Fibroblast of lung (primary cell): ENCODE data around the gene SIK3. TPM values are rescaled to one million over a fixed set of nuclear protein-coding genes. Genes with fewer than 3 reads are reported as not detected.
A peak's percentile ranks its signal among the peaks of the same experiment; 100 is the strongest.

Experiments
- DNase-seq, 2 donors: peaks; one replicate each; pipeline versions ENCODE4 v3.0.0 to v3.0.0-alpha.2; 2010; ENCODE audit warnings: low read depth in 2 of 2
- H2AFZ ChIP-seq: 2 replicates; pipeline ENCODE4 v1.5.1; 2012; ENCODE audit warnings: low read length, control low read depth, inconsistent platforms
- H3K27ac ChIP-seq: 2 replicates; pipeline ENCODE4 v1.5.1; 2011; ENCODE audit warnings: low read length, control low read depth; ENCODE audit not compliant: insufficient read depth
- H3K27me3 ChIP-seq: 2 replicates; pipeline ENCODE4 v1.5.1; 2011; ENCODE audit warnings: mild to moderate bottlenecking, low read length; ENCODE audit not compliant: control insufficient read depth, insufficient read depth
- H3K36me3 ChIP-seq: 2 replicates; pipeline ENCODE4 v1.5.1; 2011; ENCODE audit warnings: low read length; ENCODE audit not compliant: control insufficient read depth, insufficient read depth
- H3K4me1 ChIP-seq: 2 replicates; pipeline ENCODE4 v1.5.1; 2011; ENCODE audit warnings: low read length; ENCODE audit not compliant: control insufficient read depth, insufficient read depth; ENCODE audit errors: extremely low read depth
- H3K4me2 ChIP-seq: 2 replicates; pipeline ENCODE4 v1.5.1; 2011; ENCODE audit warnings: low read length, control low read depth; ENCODE audit not compliant: insufficient read depth; ENCODE audit errors: extremely low read depth
- H3K4me3 ChIP-seq, 4 experiments: fragments of 200-600 bp in 1 of 4; sonication (generic) in 1 of 4; replicated peaks in 1 of 4; 2 replicates each; pipeline ENCODE4 v1.5.1; 2011 to 2016; ENCODE audit warnings: low read length in 4 of 4, low read depth in 3 of 4, mild to moderate bottlenecking in 3 of 4, control low read depth in 2 of 4, inconsistent platforms in 1 of 4, mixed read lengths in 1 of 4; ENCODE audit not compliant: insufficient read depth in 1 of 4; ENCODE audit errors: control extremely low read depth in 1 of 4
- H3K79me2 ChIP-seq: 2 replicates; pipeline ENCODE4 v1.5.1; 2012; ENCODE audit warnings: mild to moderate bottlenecking, low read length, inconsistent platforms; ENCODE audit not compliant: control insufficient read depth, insufficient read depth
- H3K9ac ChIP-seq: 2 replicates; pipeline ENCODE4 v1.5.1; 2011; ENCODE audit warnings: mild to moderate bottlenecking, low read length, control low read depth; ENCODE audit not compliant: insufficient read depth
- H3K9me3 ChIP-seq: 2 replicates; pipeline ENCODE4 v1.5.1; 2012; ENCODE audit warnings: low read depth, low read length; ENCODE audit not compliant: control insufficient read depth, insufficient read depth
- H4K20me1 ChIP-seq: 2 replicates; pipeline ENCODE4 v1.5.1; 2011; ENCODE audit warnings: low read length; ENCODE audit not compliant: control insufficient read depth, insufficient read depth; ENCODE audit errors: extremely low read depth
- CTCF ChIP-seq, 2 donors: IDR thresholded peaks in 1 of 2; conservative IDR thresholded peaks in 1 of 2; 1 replicate in 1 of 2; 2 replicates in 1 of 2; pipeline ENCODE4 v1.5.1; 2011 to 2012; ENCODE audit warnings: low read length in 2 of 2, control low read depth in 1 of 2, inconsistent platforms in 1 of 2, low read depth in 1 of 2, mild to moderate bottlenecking in 1 of 2
- EZH2 ChIP-seq: IDR thresholded peaks from 2 replicates; pipeline ENCODE4 v1.5.1; 2012; ENCODE audit warnings: low read length, control low read depth, mild to moderate bottlenecking; ENCODE audit errors: missing control alignments
- polyA plus RNA-seq, 2 donors: library from polyadenylated mRNA; depleted of rRNA in 1 of 2; stranded (reverse) in 1 of 2; unstranded in 1 of 2; fragments of >200 nt; gene quantifications; 2 replicates each; pipeline ENCODE4 v1.2.1, GENCODE V29; 2011 to 2012; ENCODE audit warnings: missing spikeins in 1 of 2
- total RNA-seq: library from RNA; depleted of rRNA; stranded (reverse); fragments of >200 nt; gene quantifications from 2 replicates; pipeline ENCODE4 v1.2.1, GENCODE V29; 2014

Gene SIK3
- total and polyA plus RNA-seq, 2 donors (not counting 1 experiment from before 2014, with no cell fraction given) = 7.1 to 22.8 TPM

DNA sequence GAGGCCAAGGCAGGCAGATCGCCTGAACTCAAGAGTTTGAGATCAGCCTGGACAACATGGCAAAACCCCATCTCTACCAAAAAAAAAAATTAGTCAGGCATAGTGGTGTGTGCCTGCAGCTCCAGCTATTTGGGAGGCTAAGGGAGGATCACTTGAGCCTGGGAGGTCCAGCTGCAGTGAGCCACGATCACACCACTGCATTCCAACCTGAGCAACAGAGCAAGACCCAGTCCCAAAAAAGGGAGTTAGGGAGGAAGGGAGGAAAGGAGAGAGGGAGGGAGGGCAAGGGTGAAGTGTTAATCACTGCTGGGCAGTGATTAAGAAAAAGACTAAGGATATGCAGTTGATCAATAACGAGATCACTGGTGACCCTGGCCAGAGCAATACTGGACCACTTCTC is 204.8 kb downstream of the SIK3 start:
- Histone ChIP-seq H3K36me3 (no peaks in the 10 kb centered on the region), H3K9me3 (no peaks in the 10 kb centered on the region), H3K79me2 (no peaks in the 10 kb centered on the region), H3K4me2 (no peak overlapping the region), H3K4me3 (no peak overlapping the region), H3K4me1 (no peaks in the 10 kb centered on the region), H4K20me1 (no peaks in the 10 kb centered on the region), H2AFZ (no peak overlapping the region), H3K9ac (no peak overlapping the region), H3K27me3 (no peaks in the 10 kb centered on the region), H3K27ac (no peak overlapping the region)
- TF ChIP-seq EZH2 (no peak), CTCF (conservative IDR thresholded peaks at IDR 0.05 in 1 of 2, IDR thresholded peaks at IDR 0.05 in 1 of 2; ENCODE audit: low read depth in 1 of 2, low read length in 2 of 2) (no peak)
- DNase-seq = no peak

DNA sequence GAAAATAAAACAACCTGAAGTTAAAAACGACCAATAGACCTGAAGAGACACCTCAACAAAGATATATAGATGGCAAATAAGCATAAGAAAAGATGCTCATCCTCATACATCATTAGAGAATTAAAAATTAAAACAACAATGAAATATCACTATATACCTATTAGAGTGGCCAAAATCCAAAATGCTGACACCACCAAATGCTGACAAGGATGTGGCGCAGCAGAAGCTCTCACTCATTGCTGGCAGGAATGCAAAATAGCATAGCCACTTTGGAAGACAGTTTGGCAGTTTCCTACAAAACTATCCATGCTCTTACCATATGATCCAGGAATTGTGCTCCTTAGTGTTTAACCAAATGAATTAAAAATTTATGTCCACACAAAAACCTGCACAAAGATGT is 205.9 kb downstream of the SIK3 start:
- no peak overlapping the region for H3K4me3 ChIP-seq
- DNase-seq = no peak
- H4K20me1 ChIP-seq = no peaks in the 10 kb centered on the region
- H3K27ac ChIP-seq = no peak overlapping the region
- H3K4me2 ChIP-seq = no peak overlapping the region
- no peak overlapping the region for H2AFZ ChIP-seq
- no peak for TF ChIP-seq EZH2
- no peak for TF ChIP-seq CTCF (conservative IDR thresholded peaks at IDR 0.05 in 1 of 2, IDR thresholded peaks at IDR 0.05 in 1 of 2; ENCODE audit: low read depth in 1 of 2, low read length in 2 of 2)
- H3K27me3 ChIP-seq = no peaks in the 10 kb centered on the region
- H3K36me3 ChIP-seq = no peaks in the 10 kb centered on the region
- H3K9ac ChIP-seq = no peak overlapping the region
- no peaks in the 10 kb centered on the region for H3K4me1 ChIP-seq
- H3K79me2 ChIP-seq = no peaks in the 10 kb centered on the region
- H3K9me3 ChIP-seq = no peaks in the 10 kb centered on the region

GRCh38 chr11:116891746-116892145 is 206.5 kb downstream of the SIK3 start:
- H3K27ac ChIP-seq = no peak overlapping the region
- no peaks in the 10 kb centered on the region for H3K79me2 ChIP-seq
- no peak overlapping the region for H3K4me3 ChIP-seq
- H3K9ac ChIP-seq = no peak overlapping the region
- TF ChIP-seq CTCF (conservative IDR thresholded peaks at IDR 0.05 in 1 of 2, IDR thresholded peaks at IDR 0.05 in 1 of 2; ENCODE audit: low read depth in 1 of 2, low read length in 2 of 2) (no peak), EZH2 (no peak)
- no peaks in the 10 kb centered on the region for H3K4me1 ChIP-seq
- no peaks in the 10 kb centered on the region for H3K27me3 ChIP-seq
- H2AFZ ChIP-seq = no peak overlapping the region
- no peaks in the 10 kb centered on the region for H4K20me1 ChIP-seq
- H3K9me3 ChIP-seq = no peaks in the 10 kb centered on the region
- H3K4me2 ChIP-seq = no peak overlapping the region
- no peaks in the 10 kb centered on the region for H3K36me3 ChIP-seq
- DNase-seq = peak in 1 of 2 donors; percentile 17
